ENCODE measurements around the gene DEUP1.
"Not testable (repeated sequence)": the region's sequence is repeated elsewhere in the genome, so short reads cannot be mapped to it uniquely, and the experiment has no call there.

DEUP1 gene

GRCh38 chr11:93330446-93330984 lies at the start of gene DEUP1:
DEUP1 (plus strand) TSS chr11:93330742; CDS start chr11:93332260, 1,518 bp downstream.
- DNase-seq: peak; percentile 87

GRCh38 chr11:93285430-93285829 lies 45.1 kb upstream of the DEUP1 start:
- DNase-seq: no peak

GRCh38 chr11:93287434-93287833 lies 43.1 kb upstream of the DEUP1 start:
- no peak for DNase-seq

GRCh38 chr11:93288079-93288478 lies 42.5 kb upstream of the DEUP1 start:
- DNase-seq: no peak

- DNase-seq: no peak
These were observed 41.8 kb upstream of the DEUP1 start for GRCh38 chr11:93288767-93289166.

GRCh38 chr11:93289782-93290463 lies 40.6 kb upstream of the DEUP1 start:
- DNase-seq: no peak

GRCh38 chr11:93291110-93291509 lies 39.4 kb upstream of the DEUP1 start:
- no peak for DNase-seq

GRCh38 chr11:93291898-93292297 lies 38.6 kb upstream of the DEUP1 start:
- no peak for DNase-seq

GRCh38 chr11:93295921-93296575 lies 34.5 kb upstream of the DEUP1 start:
- DNase-seq: no peak

GRCh38 chr11:93303689-93304088 lies 26.9 kb upstream of the DEUP1 start:
- DNase-seq: no peak

- DNase-seq: not testable (repeated sequence)
These were observed 16.1 kb upstream of the DEUP1 start for GRCh38 chr11:93314399-93314798.

GRCh38 chr11:93319224-93319839 lies 11.2 kb upstream of the DEUP1 start:
- no peak for DNase-seq

GRCh38 chr11:93320230-93320629 lies 10.3 kb upstream of the DEUP1 start:
- no peak for DNase-seq

GRCh38 chr11:93322207-93322606 lies 8.3 kb upstream of the DEUP1 start:
- no peak for DNase-seq

- DNase-seq: no peak
These were observed 6.8 kb upstream of the DEUP1 start for GRCh38 chr11:93323747-93324146.

GRCh38 chr11:93324500-93324899 lies 6.0 kb upstream of the DEUP1 start:
- DNase-seq: no peak

GRCh38 chr11:93326681-93327080 lies 3.9 kb upstream of the DEUP1 start:
- DNase-seq: no peak

- DNase-seq: peak; percentile 87
These were observed 551 bp upstream of the DEUP1 start for GRCh38 chr11:93329936-93330445.

GRCh38 chr11:93340223-93340622 lies 9.7 kb downstream of the DEUP1 start:
- DNase-seq: no peak

GRCh38 chr11:93344855-93345333 lies 14.4 kb downstream of the DEUP1 start:
- DNase-seq: no peak

GRCh38 chr11:93348930-93349329 lies 18.4 kb downstream of the DEUP1 start:
- DNase-seq: no peak

GRCh38 chr11:93350835-93351234 lies 20.3 kb downstream of the DEUP1 start:
- DNase-seq: no peak

GRCh38 chr11:93359396-93359795 lies 28.9 kb downstream of the DEUP1 start:
- DNase-seq: no peak

GRCh38 chr11:93361435-93361834 lies 30.9 kb downstream of the DEUP1 start:
- no peak for DNase-seq
